Liver (tissue), 9 donors: ENCODE results near the gene EEFSEC. TPM values are rescaled to one million over a fixed set of nuclear protein-coding genes. Genes with fewer than 3 reads are reported as not detected.

Source experiments
- DNase-seq: peaks from one replicate; pipeline ENCODE4 v3.0.0-alpha.2; 2017; ENCODE audit warnings: low spot score
- H3K27ac ChIP-seq, 2 donors: one replicate each; pipeline ENCODE4 v1.7.0; 2013; ENCODE audit warnings: inconsistent platforms in 2 of 2, low read length in 2 of 2, control low read depth in 1 of 2, low read depth in 1 of 2, mild to moderate bottlenecking in 1 of 2
- H3K27me3 ChIP-seq, 4 donors: one replicate each; pipeline versions ENCODE4 v1.6.1 to v1.7.0; 2013; ENCODE audit warnings: low read length in 3 of 4, inconsistent platforms in 1 of 4, mild to moderate bottlenecking in 1 of 4, moderate library complexity in 1 of 4; ENCODE audit not compliant: control insufficient read depth in 4 of 4, insufficient read depth in 4 of 4
- H3K36me3 ChIP-seq, 4 donors: one replicate each; pipeline versions ENCODE4 v1.6.1 to v1.7.0; 2013; ENCODE audit warnings: low read length in 3 of 4, mild to moderate bottlenecking in 3 of 4, low read depth in 1 of 4, moderate library complexity in 1 of 4; ENCODE audit not compliant: control insufficient read depth in 4 of 4, insufficient read depth in 3 of 4
- H3K4me1 ChIP-seq, 4 donors: one replicate each; pipeline versions ENCODE4 v1.6.1 to v1.7.0; 2013; ENCODE audit warnings: low read length in 3 of 4, mild to moderate bottlenecking in 3 of 4, moderate library complexity in 1 of 4; ENCODE audit not compliant: control insufficient read depth in 4 of 4, insufficient read depth in 4 of 4
- H3K4me3 ChIP-seq, 3 donors: one replicate each; pipeline versions ENCODE4 v1.6.1 to v1.7.0; 2013; ENCODE audit warnings: low read length in 3 of 3, control low read depth in 1 of 3, low read depth in 1 of 3, mild to moderate bottlenecking in 1 of 3
- H3K9ac ChIP-seq, 2 donors: one replicate each; pipeline ENCODE4 v1.7.0; 2013; ENCODE audit warnings: low read length in 2 of 2, mild to moderate bottlenecking in 2 of 2, moderate library complexity in 2 of 2, control low read depth in 1 of 2, low read depth in 1 of 2
- H3K9me3 ChIP-seq, 4 donors: one replicate each; pipeline versions ENCODE4 v1.6.1 to v1.7.0; 2013; ENCODE audit warnings: low read length in 3 of 4; ENCODE audit not compliant: control insufficient read depth in 4 of 4
- EGR1 ChIP-seq, 2 donors: IDR thresholded peaks; 2 replicates each; pipeline ENCODE4 v1.6.1; 2016 to 2018; ENCODE audit warnings: antibody characterized with exemption in 2 of 2, low read depth in 2 of 2
- FOXA1 ChIP-seq: IDR thresholded peaks from 2 replicates; pipeline ENCODE4 v1.6.1; 2016; ENCODE audit warnings: antibody characterized with exemption
- FOXA2 ChIP-seq: IDR thresholded peaks from 2 replicates; pipeline ENCODE4 v1.6.1; 2016; ENCODE audit warnings: antibody characterized with exemption
- GABPA ChIP-seq, 2 donors: IDR thresholded peaks in 1 of 2; conservative IDR thresholded peaks in 1 of 2; 2 replicates each; pipeline ENCODE4 v1.6.1; 2016; ENCODE audit warnings: antibody characterized with exemption in 2 of 2, mild to moderate bottlenecking in 1 of 2, moderate library complexity in 1 of 2
- HNF4G ChIP-seq: IDR thresholded peaks from 2 replicates; pipeline ENCODE4 v1.6.1; 2016; ENCODE audit warnings: antibody characterized with exemption
- JUND ChIP-seq, 2 donors: IDR thresholded peaks; 2 replicates each; pipeline ENCODE4 v1.6.1; 2016; ENCODE audit warnings: antibody characterized with exemption in 2 of 2
- NR2F2 ChIP-seq: IDR thresholded peaks from 2 replicates; pipeline ENCODE4 v1.6.1; 2016; ENCODE audit warnings: antibody characterized with exemption
- RXRA ChIP-seq, 2 donors: IDR thresholded peaks; 2 replicates each; pipeline ENCODE4 v1.6.1; 2017 to 2018; ENCODE audit warnings: antibody characterized with exemption in 2 of 2, mild to moderate bottlenecking in 1 of 2
- SP1 ChIP-seq: IDR thresholded peaks from 2 replicates; pipeline ENCODE4 v1.6.1; 2018; ENCODE audit warnings: antibody characterized with exemption, mild to moderate bottlenecking
- TAF1 ChIP-seq: conservative IDR thresholded peaks from 2 replicates; pipeline ENCODE4 v1.6.1; 2016; ENCODE audit warnings: antibody characterized with exemption, mild to moderate bottlenecking
- YY1 ChIP-seq: IDR thresholded peaks from 2 replicates; pipeline ENCODE4 v1.6.1; 2016; ENCODE audit warnings: antibody characterized with exemption, mild to moderate bottlenecking
- WGBS: extraction: QIAGEN DNeasy Blood & Tissue Kit; methylation state at CpG from one replicate; pipeline ENCODE4 v1.1.7; 2013; 5-methylcytosine and 5-hydroxymethylcytosine counted together
- polyA plus RNA-seq, 2 donors: library from polyadenylated mRNA; stranded (reverse) in 1 of 2; unstranded in 1 of 2; fragments of 200-250 nt in 1 of 2; fragments of >200 nt in 1 of 2; fragmentation: Nextera tagmentation in 1 of 2; extraction: Ambion mirVana in 1 of 2; gene quantifications; one replicate each; pipeline versions ENCODE4 v1.2.1 to v1.2.3, GENCODE V29; 2013 to 2015
- total RNA-seq, 2 donors: library from RNA; depleted of rRNA; stranded (reverse); fragments of >200 nt; gene quantifications; one replicate each; pipeline ENCODE4 v1.2.3, GENCODE V29; 2014
- TF ChIP-seq, protein P1 (sequence below): IDR thresholded peaks from 2 replicates; pipeline ENCODE4 v1.6.1; 2016; ENCODE audit warnings: antibody characterized with exemption
- TF ChIP-seq, protein P2 (sequence below): fragments of 150-350 bp; IDR thresholded peaks from 2 replicates; pipeline ENCODE4 v1.5.1; 2017; ENCODE audit warnings: improper control_type of control experiment, low read depth, low read length; ENCODE audit not compliant: missing input control
- TF ChIP-seq, protein P3 (sequence below): IDR thresholded peaks from 2 replicates; pipeline ENCODE4 v1.6.1; 2016; ENCODE audit warnings: antibody characterized with exemption
- TF ChIP-seq, protein P4 (sequence below): IDR thresholded peaks from 2 replicates; pipeline ENCODE4 v1.6.1; 2016; ENCODE audit warnings: antibody characterized with exemption, mild to moderate bottlenecking
- donor health status: healthy.
- donor health status: healthy.
- donor health status: healthy.
- donor health status: healthy.
- donor health status: healthy.

EEFSEC gene
- total and polyA plus RNA-seq, 4 donors, result 8.4 to 13.1 (median 10.7) TPM

DNA sequence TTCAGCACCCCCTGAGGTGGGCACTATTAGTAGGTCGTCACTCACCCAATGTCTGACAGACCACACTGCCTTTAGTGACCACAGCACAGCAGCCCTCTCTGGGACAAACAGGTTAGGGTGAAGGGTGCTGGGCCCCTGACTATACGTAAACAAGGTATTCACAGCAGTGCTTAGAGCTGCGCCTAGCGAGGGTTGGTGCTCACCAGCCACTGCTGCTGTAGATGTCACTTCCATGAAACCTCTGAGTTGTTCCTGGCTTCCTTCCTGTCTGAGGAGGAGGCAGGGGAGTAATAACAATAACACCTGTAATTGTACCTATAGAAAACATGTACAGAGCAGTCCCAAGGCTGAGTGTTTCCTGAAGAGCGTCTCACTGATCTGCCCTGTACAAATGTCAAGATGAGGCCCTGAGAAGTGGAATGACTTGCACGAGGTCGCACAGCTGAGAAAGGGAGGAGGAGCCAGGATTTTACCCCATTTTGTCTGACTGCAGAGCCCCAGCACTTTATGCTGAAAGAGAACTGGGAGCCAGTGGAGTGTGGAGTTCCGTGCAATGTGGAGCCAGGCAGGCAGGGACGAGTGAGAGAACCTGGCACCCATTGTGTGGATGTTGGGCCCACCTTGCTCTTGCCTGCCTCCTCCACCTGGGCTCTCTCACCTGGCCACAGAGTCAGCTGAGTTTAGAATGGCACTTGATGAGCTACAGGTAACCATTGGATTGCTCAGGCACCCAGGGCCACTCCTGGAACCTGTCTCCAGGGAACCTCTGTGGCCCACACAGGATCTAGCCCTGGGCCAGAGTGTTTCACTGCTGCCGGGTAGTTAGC lies 219.6 kb downstream of the EEFSEC start:
- 96% methylated on average over 10 of the region's 10 CpGs for WGBS
- Histone ChIP-seq H3K27me3 (no peaks in the 10 kb centered on the region), H3K4me1 (peaks cover 0 to under 1% (median 0%) of the 10 kb centered on the region in 4 donors), H3K4me3 (no peak overlapping the region), H3K9ac (no peak overlapping the region), H3K9me3 (no peaks in the 10 kb centered on the region), H3K27ac (no peak overlapping the region), H3K36me3 (peaks cover 0 to 7% (median 1%) of the 10 kb centered on the region in 4 donors)
- no peak for TF ChIP-seq FOXA1
- TF ChIP-seq, protein P1, sequence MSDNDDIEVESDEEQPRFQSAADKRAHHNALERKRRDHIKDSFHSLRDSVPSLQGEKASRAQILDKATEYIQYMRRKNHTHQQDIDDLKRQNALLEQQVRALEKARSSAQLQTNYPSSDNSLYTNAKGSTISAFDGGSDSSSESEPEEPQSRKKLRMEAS, result no peak
- TF ChIP-seq TAF1, result no peak
- TF ChIP-seq, protein P2, sequence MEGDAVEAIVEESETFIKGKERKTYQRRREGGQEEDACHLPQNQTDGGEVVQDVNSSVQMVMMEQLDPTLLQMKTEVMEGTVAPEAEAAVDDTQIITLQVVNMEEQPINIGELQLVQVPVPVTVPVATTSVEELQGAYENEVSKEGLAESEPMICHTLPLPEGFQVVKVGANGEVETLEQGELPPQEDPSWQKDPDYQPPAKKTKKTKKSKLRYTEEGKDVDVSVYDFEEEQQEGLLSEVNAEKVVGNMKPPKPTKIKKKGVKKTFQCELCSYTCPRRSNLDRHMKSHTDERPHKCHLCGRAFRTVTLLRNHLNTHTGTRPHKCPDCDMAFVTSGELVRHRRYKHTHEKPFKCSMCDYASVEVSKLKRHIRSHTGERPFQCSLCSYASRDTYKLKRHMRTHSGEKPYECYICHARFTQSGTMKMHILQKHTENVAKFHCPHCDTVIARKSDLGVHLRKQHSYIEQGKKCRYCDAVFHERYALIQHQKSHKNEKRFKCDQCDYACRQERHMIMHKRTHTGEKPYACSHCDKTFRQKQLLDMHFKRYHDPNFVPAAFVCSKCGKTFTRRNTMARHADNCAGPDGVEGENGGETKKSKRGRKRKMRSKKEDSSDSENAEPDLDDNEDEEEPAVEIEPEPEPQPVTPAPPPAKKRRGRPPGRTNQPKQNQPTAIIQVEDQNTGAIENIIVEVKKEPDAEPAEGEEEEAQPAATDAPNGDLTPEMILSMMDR, result no peak
- TF ChIP-seq RXRA (IDR thresholded peaks at IDR 0.05), result no peak
- TF ChIP-seq JUND (IDR thresholded peaks at IDR 0.05), result no peak
- TF ChIP-seq, protein P3, sequence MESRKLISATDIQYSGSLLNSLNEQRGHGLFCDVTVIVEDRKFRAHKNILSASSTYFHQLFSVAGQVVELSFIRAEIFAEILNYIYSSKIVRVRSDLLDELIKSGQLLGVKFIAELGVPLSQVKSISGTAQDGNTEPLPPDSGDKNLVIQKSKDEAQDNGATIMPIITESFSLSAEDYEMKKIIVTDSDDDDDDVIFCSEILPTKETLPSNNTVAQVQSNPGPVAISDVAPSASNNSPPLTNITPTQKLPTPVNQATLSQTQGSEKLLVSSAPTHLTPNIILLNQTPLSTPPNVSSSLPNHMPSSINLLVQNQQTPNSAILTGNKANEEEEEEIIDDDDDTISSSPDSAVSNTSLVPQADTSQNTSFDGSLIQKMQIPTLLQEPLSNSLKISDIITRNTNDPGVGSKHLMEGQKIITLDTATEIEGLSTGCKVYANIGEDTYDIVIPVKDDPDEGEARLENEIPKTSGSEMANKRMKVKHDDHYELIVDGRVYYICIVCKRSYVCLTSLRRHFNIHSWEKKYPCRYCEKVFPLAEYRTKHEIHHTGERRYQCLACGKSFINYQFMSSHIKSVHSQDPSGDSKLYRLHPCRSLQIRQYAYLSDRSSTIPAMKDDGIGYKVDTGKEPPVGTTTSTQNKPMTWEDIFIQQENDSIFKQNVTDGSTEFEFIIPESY, result no peak
- no peak for TF ChIP-seq GABPA (IDR thresholded peaks at IDR 0.05 in 1 of 2, conservative IDR thresholded peaks at IDR 0.05 in 1 of 2)
- TF ChIP-seq EGR1 (IDR thresholded peaks at IDR 0.05; ENCODE audit: low read depth in 2 of 2), result no peak
- DNase-seq, result no peak

DNA sequence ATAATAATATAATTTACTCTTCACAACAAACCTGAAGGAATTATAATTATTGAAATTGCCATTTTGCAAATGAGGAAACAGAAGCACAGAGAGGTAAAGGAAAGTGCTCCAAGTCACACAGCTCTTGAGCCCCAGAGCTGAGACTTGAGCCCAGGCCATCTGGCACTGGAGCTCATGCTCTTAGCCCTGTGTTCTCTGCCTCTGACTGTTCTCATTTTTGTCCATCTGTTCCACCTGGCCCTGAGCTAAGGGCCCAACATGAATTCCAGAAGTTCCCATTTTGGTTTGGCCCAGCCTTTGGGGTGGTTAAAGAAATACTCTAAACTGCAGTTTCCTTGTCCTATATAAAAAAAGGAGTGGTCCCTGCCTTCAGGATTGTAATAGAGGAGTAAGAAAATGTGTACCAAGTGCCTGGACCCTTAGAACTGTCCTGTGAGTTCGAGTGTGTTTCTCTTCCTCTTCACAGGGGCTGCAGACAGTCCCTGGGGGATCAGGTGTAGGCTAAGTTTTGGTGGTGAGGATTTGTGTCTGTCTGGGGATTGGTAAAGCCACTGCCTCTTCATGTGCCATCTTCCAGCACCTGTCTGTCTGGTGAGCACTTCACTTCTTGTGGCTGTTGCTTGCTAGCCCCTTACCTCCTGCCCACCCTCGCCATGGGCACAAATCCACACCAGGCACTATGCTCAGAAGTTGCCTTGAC lies 221.6 kb downstream of the EEFSEC start:
- peaks cover 0 to 2% (median 0%) of the 10 kb centered on the region in 4 donors for H3K36me3 ChIP-seq
- DNase-seq, result no peak
- WGBS, result 93% methylated on average over 2 of the region's 2 CpGs

More for the DNA sequence above, 221.6 kb downstream of the EEFSEC start:
- Histone ChIP-seq H3K4me3 (no peak overlapping the region), H3K9ac (no peak overlapping the region), H3K27me3 (no peaks in the 10 kb centered on the region), H3K9me3 (no peaks in the 10 kb centered on the region), H3K4me1 (peaks cover 0 to 10% (median 5%) of the 10 kb centered on the region in 4 donors), H3K27ac (no peak overlapping the region)
- no peak for TF ChIP-seq TAF1
- no peak for TF ChIP-seq EGR1 (IDR thresholded peaks at IDR 0.05; ENCODE audit: low read depth in 2 of 2)
- no peak for TF ChIP-seq SP1
- TF ChIP-seq, protein P2, result no peak
- no peak for TF ChIP-seq HNF4G
- no peak for TF ChIP-seq RXRA (IDR thresholded peaks at IDR 0.05)
- TF ChIP-seq NR2F2, result no peak
- TF ChIP-seq, protein P4, sequence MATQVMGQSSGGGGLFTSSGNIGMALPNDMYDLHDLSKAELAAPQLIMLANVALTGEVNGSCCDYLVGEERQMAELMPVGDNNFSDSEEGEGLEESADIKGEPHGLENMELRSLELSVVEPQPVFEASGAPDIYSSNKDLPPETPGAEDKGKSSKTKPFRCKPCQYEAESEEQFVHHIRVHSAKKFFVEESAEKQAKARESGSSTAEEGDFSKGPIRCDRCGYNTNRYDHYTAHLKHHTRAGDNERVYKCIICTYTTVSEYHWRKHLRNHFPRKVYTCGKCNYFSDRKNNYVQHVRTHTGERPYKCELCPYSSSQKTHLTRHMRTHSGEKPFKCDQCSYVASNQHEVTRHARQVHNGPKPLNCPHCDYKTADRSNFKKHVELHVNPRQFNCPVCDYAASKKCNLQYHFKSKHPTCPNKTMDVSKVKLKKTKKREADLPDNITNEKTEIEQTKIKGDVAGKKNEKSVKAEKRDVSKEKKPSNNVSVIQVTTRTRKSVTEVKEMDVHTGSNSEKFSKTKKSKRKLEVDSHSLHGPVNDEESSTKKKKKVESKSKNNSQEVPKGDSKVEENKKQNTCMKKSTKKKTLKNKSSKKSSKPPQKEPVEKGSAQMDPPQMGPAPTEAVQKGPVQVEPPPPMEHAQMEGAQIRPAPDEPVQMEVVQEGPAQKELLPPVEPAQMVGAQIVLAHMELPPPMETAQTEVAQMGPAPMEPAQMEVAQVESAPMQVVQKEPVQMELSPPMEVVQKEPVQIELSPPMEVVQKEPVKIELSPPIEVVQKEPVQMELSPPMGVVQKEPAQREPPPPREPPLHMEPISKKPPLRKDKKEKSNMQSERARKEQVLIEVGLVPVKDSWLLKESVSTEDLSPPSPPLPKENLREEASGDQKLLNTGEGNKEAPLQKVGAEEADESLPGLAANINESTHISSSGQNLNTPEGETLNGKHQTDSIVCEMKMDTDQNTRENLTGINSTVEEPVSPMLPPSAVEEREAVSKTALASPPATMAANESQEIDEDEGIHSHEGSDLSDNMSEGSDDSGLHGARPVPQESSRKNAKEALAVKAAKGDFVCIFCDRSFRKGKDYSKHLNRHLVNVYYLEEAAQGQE, result no peak
- no peak for TF ChIP-seq GABPA (IDR thresholded peaks at IDR 0.05 in 1 of 2, conservative IDR thresholded peaks at IDR 0.05 in 1 of 2)
- TF ChIP-seq, protein P1, result no peak
- no peak for TF ChIP-seq FOXA1
- TF ChIP-seq JUND (IDR thresholded peaks at IDR 0.05), result no peak
- TF ChIP-seq FOXA2, result no peak
- TF ChIP-seq, protein P3, result no peak
- TF ChIP-seq YY1, result no peak
